ENCODE data around the gene NUTM2B. TPM values are rescaled to one million over a fixed set of nuclear protein-coding genes. Genes with fewer than 3 reads are reported as not detected.
"Not testable (repeated sequence)": the region's sequence is repeated elsewhere in the genome, so short reads cannot be mapped to it uniquely, and the experiment has no call there.

The NUTM2B gene
- total RNA-seq, 2 experiments from 2014 or later, result 1.6 to 1.7 TPM

DNA sequence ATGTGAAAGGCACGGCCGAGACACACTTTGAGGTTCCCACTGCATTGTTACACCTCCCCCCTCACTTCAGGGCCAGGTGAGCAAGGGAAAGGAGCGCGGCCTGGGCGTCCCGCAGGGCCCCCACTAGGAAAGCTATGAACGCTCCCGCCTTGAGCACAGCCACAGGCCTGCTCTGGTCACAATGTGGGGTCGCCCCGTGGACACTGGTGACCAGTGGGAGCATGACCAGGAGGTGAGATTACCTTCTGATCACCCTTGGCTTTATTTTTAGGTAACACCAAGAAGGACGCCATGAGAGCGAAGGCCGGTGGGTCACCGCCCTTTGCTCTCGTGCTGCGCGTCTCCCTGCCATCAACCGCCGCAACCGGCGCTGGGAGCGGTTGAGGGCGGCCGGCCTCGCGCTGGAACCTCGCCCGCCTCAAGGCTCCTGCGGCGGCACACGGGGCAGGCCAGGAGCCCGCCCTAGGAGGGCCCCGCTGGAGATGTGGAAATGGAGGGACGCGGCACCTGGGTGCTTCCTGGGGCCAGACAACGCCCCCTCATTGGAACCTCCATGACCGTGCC lies 2.6 kb upstream of the NUTM2B start:
- H3K27me3 Mint-ChIP-seq; POLR2A ChIA-PET; H3K27ac Mint-ChIP-seq; CTCF ChIA-PET; H3K4me3 Mint-ChIP-seq; H3K36me3 Mint-ChIP-seq (ENCODE audit: low read depth); H3K4me1 Mint-ChIP-seq; H3K9me3 Mint-ChIP-seq; DNase-seq: not testable (repeated sequence)

DNA sequence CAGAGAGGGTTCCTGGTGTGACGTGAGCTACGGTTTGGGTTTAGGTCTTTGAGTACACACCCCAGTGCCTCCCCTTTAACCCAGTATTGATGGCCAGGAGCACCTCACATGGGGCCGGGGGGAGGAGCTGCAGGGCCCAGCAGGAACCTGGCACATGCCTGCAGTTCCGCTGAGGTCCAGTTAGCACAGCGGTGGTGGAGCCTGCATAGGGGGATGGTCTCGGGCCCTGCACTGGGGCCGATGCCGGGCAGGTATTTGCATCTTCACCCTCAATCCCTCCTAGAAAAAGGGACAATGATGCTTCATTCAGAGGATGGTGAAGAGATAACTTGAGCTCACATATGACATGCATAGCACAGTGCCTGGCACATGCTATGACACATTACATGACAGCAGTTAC lies 4.0 kb downstream of the NUTM2B start:
- CTCF ChIA-PET; DNase-seq; H3K4me1 Mint-ChIP-seq; H3K4me3 Mint-ChIP-seq; H3K27ac Mint-ChIP-seq; POLR2A ChIA-PET; H3K9me3 Mint-ChIP-seq; H3K27me3 Mint-ChIP-seq; H3K36me3 Mint-ChIP-seq (ENCODE audit: low read depth): not testable (repeated sequence)

DNA sequence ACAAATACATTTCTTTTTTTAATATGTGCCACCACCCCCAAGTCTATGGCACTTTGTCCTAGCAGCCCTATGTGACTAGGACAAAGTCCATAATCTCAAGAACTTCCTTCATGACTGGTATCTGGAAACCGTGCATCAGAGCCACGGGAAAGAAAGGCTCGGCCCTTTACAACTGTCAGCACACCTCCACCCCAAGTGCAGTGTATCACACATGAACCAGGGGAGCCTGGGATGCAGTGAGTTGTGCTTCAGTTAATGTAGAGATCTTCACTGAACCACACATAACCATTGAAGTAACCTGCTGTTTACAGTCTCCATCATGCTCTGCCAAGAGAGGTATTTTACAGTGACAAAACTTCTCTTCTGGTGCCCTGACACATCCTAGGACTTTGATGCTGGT lies 11.9 kb downstream of the NUTM2B start:
- H3K36me3 Mint-ChIP-seq (ENCODE audit: low read depth); H3K27ac Mint-ChIP-seq; H3K9me3 Mint-ChIP-seq; POLR2A ChIA-PET; H3K4me3 Mint-ChIP-seq; H3K27me3 Mint-ChIP-seq; DNase-seq; H3K4me1 Mint-ChIP-seq; CTCF ChIA-PET: not testable (repeated sequence)

DNA sequence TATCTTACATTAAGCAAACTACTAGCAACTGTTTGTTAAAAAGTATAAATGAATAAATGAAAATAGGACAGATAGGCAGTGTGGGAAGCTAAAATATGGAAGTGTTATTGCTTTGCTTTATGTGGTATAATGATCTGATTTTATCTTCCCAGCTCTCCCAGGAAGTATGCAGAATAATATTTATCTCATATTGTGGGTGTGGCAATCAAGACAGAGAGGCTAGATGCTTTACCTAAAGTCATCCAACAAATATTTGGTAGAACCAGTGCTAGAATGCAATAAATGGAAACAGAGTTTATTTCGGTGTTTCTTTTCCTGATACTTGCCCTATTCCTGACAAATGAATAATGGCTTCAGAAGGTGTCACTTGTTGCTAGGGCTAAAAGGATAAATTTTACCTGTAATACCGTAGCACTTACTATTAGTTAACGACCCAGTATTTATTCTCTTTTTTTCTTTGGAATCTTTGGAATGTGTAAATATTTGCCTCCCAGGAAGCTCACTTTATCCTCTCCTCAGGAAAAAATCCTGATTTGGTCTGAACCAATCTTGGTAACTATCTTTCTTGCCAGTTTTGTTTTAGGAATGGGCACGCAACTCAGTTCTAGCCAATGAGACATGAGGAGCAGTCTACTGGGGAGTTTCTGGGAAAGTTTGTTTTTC lies 14.0 kb downstream of the NUTM2B start:
- DNase-seq; H3K9me3 Mint-ChIP-seq; H3K27ac Mint-ChIP-seq; H3K4me1 Mint-ChIP-seq; CTCF ChIA-PET; POLR2A ChIA-PET; H3K4me3 Mint-ChIP-seq; H3K27me3 Mint-ChIP-seq; H3K36me3 Mint-ChIP-seq (ENCODE audit: low read depth): not testable (repeated sequence)

DNA sequence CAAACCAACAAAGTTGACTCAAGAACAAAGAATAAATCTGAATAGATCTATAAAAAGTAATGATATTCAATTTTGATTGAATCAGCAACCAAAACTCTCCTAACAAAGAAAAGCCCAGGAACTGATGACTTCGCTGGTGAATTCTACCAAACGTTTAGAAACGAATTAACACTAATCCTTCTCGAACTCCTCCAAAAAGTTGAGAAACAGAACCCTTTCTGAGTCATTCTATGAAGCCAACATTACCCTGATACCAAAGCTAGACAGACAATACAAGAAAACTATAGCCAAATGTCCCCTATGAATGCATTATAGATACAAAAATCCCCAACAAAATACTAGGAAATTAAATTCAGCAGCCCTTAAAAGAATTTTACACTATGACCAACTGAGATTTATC lies 17.0 kb downstream of the NUTM2B start:
- H3K27me3 Mint-ChIP-seq; DNase-seq; H3K27ac Mint-ChIP-seq; H3K36me3 Mint-ChIP-seq (ENCODE audit: low read depth); H3K4me1 Mint-ChIP-seq; H3K9me3 Mint-ChIP-seq; CTCF ChIA-PET; H3K4me3 Mint-ChIP-seq; POLR2A ChIA-PET: not testable (repeated sequence)

DNA sequence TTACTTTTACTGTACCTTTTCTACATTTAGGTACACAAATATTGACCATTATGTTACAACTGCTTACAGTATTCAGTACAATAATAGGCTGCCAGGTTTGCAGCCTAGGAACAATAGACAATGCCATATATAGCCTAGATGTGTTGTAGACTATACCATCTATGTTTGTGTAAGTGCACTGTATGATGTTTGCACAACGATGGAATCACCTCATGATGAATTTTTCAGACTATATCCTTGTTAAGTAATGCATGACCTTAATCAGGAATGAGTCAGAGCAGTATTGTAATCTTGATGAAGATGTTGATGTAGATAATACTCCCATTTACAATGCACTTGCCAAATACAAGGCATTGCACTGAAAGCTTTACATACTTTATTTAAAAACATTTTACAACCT lies 23.6 kb downstream of the NUTM2B start:
- H3K4me1 Mint-ChIP-seq; CTCF ChIA-PET; H3K9me3 Mint-ChIP-seq; DNase-seq; H3K4me3 Mint-ChIP-seq; POLR2A ChIA-PET; H3K36me3 Mint-ChIP-seq (ENCODE audit: low read depth); H3K27me3 Mint-ChIP-seq; H3K27ac Mint-ChIP-seq: not testable (repeated sequence)

DNA sequence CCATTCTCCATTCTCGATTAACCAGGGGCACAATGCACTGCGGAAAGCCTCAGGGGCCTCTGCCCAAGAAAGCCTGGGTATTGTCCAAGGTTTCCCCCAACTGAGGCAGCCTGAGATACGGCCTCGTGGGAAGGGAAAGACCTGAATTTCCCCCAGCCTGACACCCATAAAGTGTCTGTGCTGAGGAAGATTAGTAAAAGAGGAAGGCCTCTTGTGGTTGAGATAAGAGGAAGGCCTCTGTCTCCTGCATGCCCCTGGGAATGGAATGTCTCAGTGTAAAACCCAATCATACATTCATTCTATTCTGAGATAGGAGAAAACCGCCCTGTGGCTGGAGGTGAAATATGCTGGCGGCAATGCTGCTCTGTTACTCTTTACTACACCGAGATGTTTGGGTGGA lies 41.8 kb downstream of the NUTM2B start:
- H3K27ac Mint-ChIP-seq; H3K36me3 Mint-ChIP-seq (ENCODE audit: low read depth); H3K4me3 Mint-ChIP-seq; H3K9me3 Mint-ChIP-seq; H3K4me1 Mint-ChIP-seq; H3K27me3 Mint-ChIP-seq; POLR2A ChIA-PET; DNase-seq; CTCF ChIA-PET: not testable (repeated sequence)

DNA sequence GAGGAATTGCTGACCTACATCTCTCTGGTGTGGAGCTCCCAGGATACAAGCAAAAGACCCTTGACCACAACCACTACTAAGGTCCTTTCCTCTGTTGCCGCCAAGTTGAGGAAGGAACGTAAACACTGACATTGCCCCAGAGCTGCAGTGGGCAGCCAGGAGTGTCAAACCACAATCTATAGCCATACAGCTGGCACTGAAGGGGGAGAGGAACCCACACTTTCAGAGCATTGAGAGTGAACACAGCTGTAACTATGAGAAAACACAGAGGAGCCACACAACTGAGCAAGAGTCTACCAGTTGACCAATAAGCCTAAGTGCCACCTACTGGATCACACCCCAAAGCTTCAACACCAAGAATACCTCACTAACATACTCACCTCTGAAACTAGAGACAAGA lies 45.5 kb downstream of the NUTM2B start:
- CTCF ChIA-PET, DNase-seq, POLR2A ChIA-PET, H3K27ac Mint-ChIP-seq, H3K27me3 Mint-ChIP-seq, H3K9me3 Mint-ChIP-seq, H3K4me3 Mint-ChIP-seq, H3K4me1 Mint-ChIP-seq: not testable (repeated sequence)
- H3K36me3 Mint-ChIP-seq (ENCODE audit: low read depth), result peaks cover 10% of the 10 kb centered on the region

DNA sequence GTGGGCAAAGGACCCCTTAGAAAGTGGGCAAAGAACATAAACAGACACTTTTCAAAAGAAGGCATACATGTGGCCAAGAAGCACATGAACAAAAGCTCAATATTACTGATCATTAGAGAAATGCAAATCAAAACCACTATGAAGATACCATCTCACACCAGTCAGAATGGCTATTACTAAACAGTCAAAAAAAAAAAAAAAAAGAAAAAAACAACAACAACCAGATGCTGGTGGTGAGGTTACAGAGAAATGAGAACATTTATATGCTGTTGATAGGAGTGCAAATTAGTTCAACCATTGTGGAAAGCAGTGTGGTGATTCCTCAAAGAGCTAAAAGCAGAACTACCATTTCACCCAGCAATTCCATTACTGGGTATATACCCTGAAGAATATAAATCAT lies 50.6 kb downstream of the NUTM2B start:
- H3K27me3 Mint-ChIP-seq; H3K9me3 Mint-ChIP-seq; H3K36me3 Mint-ChIP-seq (ENCODE audit: low read depth); H3K4me3 Mint-ChIP-seq; H3K27ac Mint-ChIP-seq; DNase-seq; POLR2A ChIA-PET; CTCF ChIA-PET; H3K4me1 Mint-ChIP-seq: not testable (repeated sequence)

DNA sequence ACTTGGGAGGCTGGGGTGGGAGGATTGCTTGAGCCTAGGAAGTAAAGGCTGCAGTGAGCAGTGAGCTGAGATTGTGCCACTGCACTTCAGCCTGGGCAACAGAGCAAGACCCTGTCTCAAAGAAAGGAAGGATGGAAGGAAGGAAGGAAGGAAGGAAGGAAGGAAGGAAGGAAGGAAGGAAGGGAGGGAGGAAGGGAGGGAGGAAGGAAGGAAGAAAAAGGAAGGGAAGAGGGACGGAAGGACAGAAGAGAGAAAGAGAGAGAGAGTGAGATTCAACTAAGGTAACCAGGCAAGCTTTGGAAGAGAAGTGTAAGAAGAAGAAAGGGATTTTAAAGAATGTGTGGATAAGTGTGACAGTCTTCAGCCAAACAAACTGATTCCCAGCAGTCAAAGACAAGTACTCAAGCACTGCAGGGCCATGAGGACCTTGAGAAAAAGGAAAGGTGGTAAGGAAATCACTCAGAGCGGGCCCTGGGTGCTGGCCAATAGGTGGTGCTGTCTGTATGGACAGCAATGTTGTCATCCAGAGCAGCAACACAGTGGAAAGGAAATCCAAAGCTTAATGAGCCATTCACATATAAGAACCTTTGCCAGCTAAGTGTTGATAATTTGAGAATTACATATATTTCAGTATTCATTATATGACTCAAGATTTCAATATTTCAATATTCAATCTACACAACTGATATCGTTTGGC lies 55.4 kb downstream of the NUTM2B start:
- CTCF ChIA-PET, H3K4me1 Mint-ChIP-seq, H3K9me3 Mint-ChIP-seq, H3K27ac Mint-ChIP-seq, H3K27me3 Mint-ChIP-seq, H3K4me3 Mint-ChIP-seq, POLR2A ChIA-PET: not testable (repeated sequence)
- H3K36me3 Mint-ChIP-seq (ENCODE audit: low read depth), result peaks cover 13% of the 10 kb centered on the region
- peak; percentile 15 for DNase-seq

Other genes with a start within 250 kb of the NUTM2B start
- 1 to 10 TPM; 1.2 to 1.7 TPM for gene EIF5AL1, start 190.7 kb upstream of the NUTM2B start, total RNA-seq
- not detected for gene SFTPA2, start 142.8 kb upstream of the NUTM2B start, total RNA-seq
- gene SFTPA1, start 92.3 kb upstream of the NUTM2B start, total RNA-seq, result not detected
- gene NUTM2E, start 123.5 kb downstream of the NUTM2B start, total RNA-seq, result under 1 TPM; 0.18 TPM
- not detected for gene SFTPD, start 245.9 kb downstream of the NUTM2B start, total RNA-seq

Data from activated CD4-positive, alpha-beta memory T cell treated with anti-CD3 and anti-CD28 coated beads, Interleukin-2, amount 10 ng/mL, durations not matched to agents 7 days and 5 days (primary cell).